Measurements from ENCODE around the gene HBB.
"Not testable (repeated sequence)": the region's sequence is repeated elsewhere in the genome, so short reads cannot be mapped to it uniquely, and the experiment has no call there.

HBB gene

GRCh38 chr11:5226732-5227310 is at the start of gene HBB:
Gene HBB (minus strand): TSS chr11:5227071. CDS start chr11:5227021, 50 bp downstream.
- ATAC-seq, result no peak
- Mint-ChIP-seq H3K4me1 (no peaks in the 10 kb centered on the region), H3K27me3 (no peaks in the 10 kb centered on the region), H3K36me3 (no peaks in the 10 kb centered on the region), H3K9me3 (no peaks in the 10 kb centered on the region), H3K27ac (no peak within 1 kb of the TSS), H3K4me3 (no peak within 1 kb of the TSS)

DNA sequence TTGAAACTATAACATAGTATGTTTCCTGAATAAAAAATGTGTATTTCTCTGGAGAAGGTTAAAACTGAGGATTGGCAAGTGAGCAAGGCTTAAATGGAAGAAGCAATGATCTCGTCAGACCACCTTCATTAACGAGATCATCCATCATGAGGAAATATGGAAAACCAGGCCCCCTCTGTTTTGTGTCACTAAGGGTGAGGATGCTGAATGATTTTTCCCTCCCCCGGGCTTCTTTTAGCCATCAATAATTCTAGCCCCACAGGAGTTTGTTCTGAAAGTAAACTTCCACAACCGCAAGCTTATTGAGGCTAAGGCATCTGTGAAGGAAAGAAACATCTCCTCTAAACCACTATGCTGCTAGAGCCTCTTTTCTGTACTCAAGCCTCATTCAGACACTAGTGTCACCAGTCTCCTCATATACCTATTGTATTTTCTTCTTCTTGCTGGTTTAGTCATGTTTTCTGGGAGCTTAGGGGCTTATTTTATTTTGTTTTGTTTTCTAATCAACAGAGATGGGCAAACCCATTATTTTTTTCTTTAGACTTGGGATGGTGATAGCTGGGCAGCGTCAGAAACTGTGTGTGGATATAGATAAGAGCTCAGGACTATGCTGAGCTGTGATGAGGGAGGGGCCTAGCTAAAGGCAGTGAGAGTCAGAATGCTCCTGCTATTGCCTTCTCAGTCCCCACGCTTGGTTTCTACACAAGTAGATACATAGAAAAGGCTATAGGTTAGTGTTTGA is 48.7 kb upstream of the HBB start:
- Mint-ChIP-seq H3K27ac (no peak overlapping the region), H3K9me3 (no peaks in the 10 kb centered on the region), H3K36me3 (no peaks in the 10 kb centered on the region), H3K4me3 (no peak overlapping the region), H3K27me3 (peaks cover 12% of the 10 kb centered on the region), H3K4me1 (no peaks in the 10 kb centered on the region)
- no peak for ATAC-seq

DNA sequence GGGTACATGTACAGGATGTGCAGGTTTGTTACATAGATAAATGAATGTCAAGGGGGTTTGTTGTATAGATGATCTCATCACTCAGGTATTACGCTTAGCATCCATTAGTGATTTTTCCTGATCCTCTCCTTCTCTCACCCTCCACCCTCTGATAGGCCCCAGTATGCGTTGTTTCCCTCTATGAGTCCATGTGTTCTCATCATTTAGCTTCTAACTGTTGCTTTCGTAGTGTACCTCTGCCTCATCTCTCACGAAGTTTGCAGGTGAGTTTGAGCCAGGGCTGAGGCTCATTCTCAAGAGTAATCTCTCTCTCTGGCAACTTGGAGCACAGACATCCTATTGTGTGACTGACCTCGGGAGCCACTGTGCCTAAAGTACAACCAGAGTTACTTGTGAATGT is 47.5 kb upstream of the HBB start:
- Mint-ChIP-seq H3K9me3 (no peaks in the 10 kb centered on the region), H3K4me1 (no peaks in the 10 kb centered on the region), H3K36me3 (no peaks in the 10 kb centered on the region), H3K27me3 (peaks cover 12% of the 10 kb centered on the region), H3K4me3 (no peak overlapping the region), H3K27ac (no peak overlapping the region)
- no peak for ATAC-seq

GRCh38 chr11:5272395-5273017 is 45.6 kb upstream of the HBB start:
- Mint-ChIP-seq H3K4me1 (no peaks in the 10 kb centered on the region), H3K4me3 (no peak overlapping the region), H3K36me3 (no peaks in the 10 kb centered on the region), H3K27ac (no peak overlapping the region), H3K27me3 (peaks cover 12% of the 10 kb centered on the region), H3K9me3 (no peaks in the 10 kb centered on the region)
- ATAC-seq, result no peak

- no peaks in the 10 kb centered on the region for H3K9me3 Mint-ChIP-seq
- no peak within 1 kb of the TSS for H3K27ac Mint-ChIP-seq
- ATAC-seq, result no peak
- H3K4me3 Mint-ChIP-seq, result no peak within 1 kb of the TSS
- H3K4me1 Mint-ChIP-seq, result no peaks in the 10 kb centered on the region
- H3K27me3 Mint-ChIP-seq, result peaks cover 12% of the 10 kb centered on the region
- H3K36me3 Mint-ChIP-seq, result no peaks in the 10 kb centered on the region
Measured at GRCh38 chr11:5269715-5270147, 42.9 kb upstream of the HBB start, which contains the start of gene HBE1. Gene HBE1 (minus strand): TSS chr11:5269945. CDS start chr11:5269890, 55 bp downstream.

DNA sequence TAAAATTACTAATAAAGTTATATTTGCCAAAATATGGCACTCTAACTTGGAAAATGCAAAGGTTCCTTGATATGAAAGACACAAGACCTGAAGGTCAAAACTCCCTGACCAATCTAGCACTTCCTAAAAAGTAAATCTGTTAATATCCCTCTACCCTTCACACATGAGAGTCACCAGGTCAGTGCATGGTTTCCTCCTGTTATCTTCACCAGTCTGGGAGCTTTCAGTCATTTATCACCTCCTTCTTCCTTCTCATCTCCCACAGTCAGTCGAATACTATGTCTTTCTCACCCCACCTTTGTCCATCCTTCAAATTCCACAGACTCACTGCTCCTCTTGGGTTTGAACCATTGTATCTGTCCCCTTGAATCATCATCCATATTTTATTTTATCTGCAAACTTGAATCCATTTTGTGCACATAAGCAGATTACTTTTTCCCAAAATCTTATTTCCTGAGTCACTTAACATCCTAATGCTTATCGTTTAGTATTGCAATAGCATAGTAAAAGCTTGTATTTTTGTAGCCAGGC is 40.2 kb upstream of the HBB start:
- Mint-ChIP-seq H3K36me3 (no peaks in the 10 kb centered on the region), H3K27ac (no peak overlapping the region), H3K9me3 (no peaks in the 10 kb centered on the region), H3K4me3 (no peak overlapping the region), H3K4me1 (no peaks in the 10 kb centered on the region), H3K27me3 (peaks cover 11% of the 10 kb centered on the region)
- no peak for ATAC-seq

DNA sequence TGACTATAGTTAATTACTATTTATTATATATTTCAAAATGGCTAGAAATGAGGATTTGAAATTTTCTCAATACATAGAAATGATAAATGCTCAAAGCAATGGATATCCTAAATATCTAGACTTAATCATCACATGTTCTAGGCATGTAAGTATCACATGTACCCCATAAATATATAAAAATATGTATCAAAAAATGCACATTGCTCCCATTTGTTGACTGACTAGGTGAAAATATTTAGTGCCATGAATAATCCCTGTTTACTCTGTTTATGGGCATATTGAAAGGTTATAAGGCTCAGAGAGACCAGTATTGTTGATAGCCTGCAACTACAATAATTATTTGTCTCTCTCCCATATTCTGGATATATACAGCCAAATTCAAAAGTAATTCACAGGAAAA is 39.7 kb upstream of the HBB start:
- H3K4me3 Mint-ChIP-seq, result no peak overlapping the region

GRCh38 chr11:5265832-5266231 is 39.0 kb upstream of the HBB start:
- no peaks in the 10 kb centered on the region for H3K9me3 Mint-ChIP-seq
- ATAC-seq, result no peak
- H3K4me1 Mint-ChIP-seq, result no peaks in the 10 kb centered on the region
- no peaks in the 10 kb centered on the region for H3K36me3 Mint-ChIP-seq
- no peak overlapping the region for H3K4me3 Mint-ChIP-seq
- H3K27me3 Mint-ChIP-seq, result no peaks in the 10 kb centered on the region
- no peak overlapping the region for H3K27ac Mint-ChIP-seq

More for the DNA sequence above, 39.7 kb upstream of the HBB start:
- ATAC-seq, result no peak
- Mint-ChIP-seq H3K27me3 (peaks cover 7% of the 10 kb centered on the region), H3K36me3 (no peaks in the 10 kb centered on the region), H3K27ac (no peak overlapping the region), H3K9me3 (no peaks in the 10 kb centered on the region), H3K4me1 (no peaks in the 10 kb centered on the region)

DNA sequence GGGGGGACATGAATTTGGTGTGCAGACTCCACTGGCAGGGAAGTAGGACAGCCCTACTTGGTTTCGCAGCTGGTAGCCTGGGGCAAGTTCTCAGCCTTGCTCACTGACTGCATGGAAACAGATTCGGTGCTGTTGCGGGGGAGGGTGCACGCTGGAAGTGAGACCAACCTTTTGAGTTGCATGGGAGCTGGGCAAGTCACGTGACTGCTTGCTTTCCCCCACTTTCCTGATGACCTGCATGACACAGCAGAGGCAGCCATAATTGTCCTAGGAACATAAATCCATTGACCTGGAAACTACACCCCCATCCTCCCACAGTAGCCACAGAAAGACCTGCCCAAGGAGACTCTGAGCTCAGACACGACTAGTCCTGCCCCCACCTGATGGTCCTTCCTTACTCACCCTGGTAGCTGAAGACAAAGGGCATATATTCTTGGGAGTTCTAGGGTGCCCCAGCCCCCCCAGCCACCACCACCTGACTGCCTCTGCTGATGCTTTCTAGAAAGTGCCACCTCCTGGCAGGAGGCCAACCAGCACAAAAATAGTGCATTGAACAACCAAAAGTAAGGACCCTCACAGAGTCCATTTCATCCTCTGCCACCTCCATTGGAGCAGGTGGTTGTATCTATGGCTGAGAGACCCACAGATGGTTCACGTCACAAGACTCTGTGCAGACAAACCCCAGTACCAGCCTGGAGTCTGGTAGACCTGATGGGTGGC is 31.8 kb upstream of the HBB start:
- Mint-ChIP-seq H3K27ac (no peak overlapping the region), H3K27me3 (no peaks in the 10 kb centered on the region), H3K36me3 (no peaks in the 10 kb centered on the region), H3K4me1 (no peaks in the 10 kb centered on the region), H3K9me3 (peaks cover 2% of the 10 kb centered on the region), H3K4me3 (no peak overlapping the region)
- ATAC-seq, result no peak

- H3K9me3 Mint-ChIP-seq, result peaks cover 2% of the 10 kb centered on the region
- no peaks in the 10 kb centered on the region for H3K4me1 Mint-ChIP-seq
- H3K27ac Mint-ChIP-seq, result no peak overlapping the region
- no peak for ATAC-seq
- H3K4me3 Mint-ChIP-seq, result no peak overlapping the region
- H3K36me3 Mint-ChIP-seq, result no peaks in the 10 kb centered on the region
- no peaks in the 10 kb centered on the region for H3K27me3 Mint-ChIP-seq
Measured at GRCh38 chr11:5257296-5257695, 30.4 kb upstream of the HBB start.

GRCh38 chr11:5254646-5255413 is 28.0 kb upstream of the HBB start, which contains the start of gene HBG2:
Gene HBG2 (minus strand): TSS chr11:5254781. CDS start chr11:5254728, 53 bp downstream.
- not testable (repeated sequence) for H3K4me1 Mint-ChIP-seq, ATAC-seq, H3K36me3 Mint-ChIP-seq, H3K27ac Mint-ChIP-seq, H3K4me3 Mint-ChIP-seq, H3K27me3 Mint-ChIP-seq, H3K9me3 Mint-ChIP-seq

DNA sequence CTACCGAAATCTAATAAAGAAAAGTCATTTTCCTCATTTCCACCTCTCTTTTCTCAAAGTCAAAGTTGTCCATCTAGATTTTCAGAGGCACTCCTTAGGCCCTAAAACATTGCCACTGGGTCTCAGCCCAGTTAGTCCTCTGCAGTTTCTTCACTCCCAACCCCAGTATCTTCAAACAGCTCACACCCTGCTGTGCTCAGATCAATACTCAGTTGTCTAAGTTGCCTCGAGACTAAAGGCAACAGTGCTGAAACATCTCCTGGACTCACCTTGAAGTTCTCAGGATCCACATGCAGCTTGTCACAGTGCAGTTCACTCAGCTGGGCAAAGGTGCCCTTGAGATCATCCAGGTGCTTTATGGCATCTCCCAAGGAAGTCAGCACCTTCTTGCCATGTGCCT is 27.2 kb upstream of the HBB start:
- H3K27me3 Mint-ChIP-seq, H3K27ac Mint-ChIP-seq: not testable (repeated sequence)

DNA sequence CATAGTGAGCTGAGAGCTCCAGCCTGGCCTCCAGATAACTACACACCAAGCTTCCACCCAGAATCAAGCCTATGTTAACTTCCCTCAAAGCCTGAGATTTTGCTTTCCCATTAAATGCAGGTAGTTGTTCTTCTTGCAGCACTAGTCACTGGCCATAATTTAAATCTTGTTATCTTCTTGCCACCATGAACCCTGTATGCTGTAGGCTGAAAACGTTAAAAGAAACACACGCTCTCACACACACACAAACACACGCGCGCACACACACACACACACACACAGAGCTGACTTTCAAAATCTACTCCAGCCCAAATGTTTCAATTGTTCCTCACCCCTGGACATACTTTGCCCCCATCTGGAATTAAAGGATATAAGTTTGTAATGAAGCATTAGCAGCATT is 26.6 kb upstream of the HBB start:
- H3K27me3 Mint-ChIP-seq, H3K4me1 Mint-ChIP-seq, H3K27ac Mint-ChIP-seq, H3K4me3 Mint-ChIP-seq, ATAC-seq, H3K36me3 Mint-ChIP-seq, H3K9me3 Mint-ChIP-seq: not testable (repeated sequence)

More for the DNA sequence above, 27.2 kb upstream of the HBB start:
- not testable (repeated sequence) for ATAC-seq, H3K4me1 Mint-ChIP-seq, H3K9me3 Mint-ChIP-seq, H3K4me3 Mint-ChIP-seq, H3K36me3 Mint-ChIP-seq

- Mint-ChIP-seq H3K4me3 (no peak overlapping the region), H3K36me3 (no peaks in the 10 kb centered on the region), H3K9me3 (no peaks in the 10 kb centered on the region), H3K4me1 (no peaks in the 10 kb centered on the region), H3K27ac (no peak overlapping the region), H3K27me3 (peaks cover 6% of the 10 kb centered on the region)
- no peak for ATAC-seq
Measured at GRCh38 chr11:5252919-5253265, 26.0 kb upstream of the HBB start.

Measured in stimulated activated memory B cell treated with anti-CD40 and anti-IgM and Interleukin-4, amounts not matched to agents 10 μg/mL and 1 μg/mL and 100 μg/mL, for 72 hours (primary cell).